Suprapubic skin (tissue), 4 donors: Measurements from ENCODE around the gene CES4A.

Experiments used
- EP300 ChIP-seq: sonication (generic); formaldehyde crosslinking; IDR thresholded peaks from one replicate; pipeline ENCODE4 v1.6.1; 2017; ENCODE audit warnings: antibody characterized with exemption
- POLR2A ChIP-seq, 2 donors: fragments of 450-650 bp; IDR thresholded peaks; one replicate each; pipeline ENCODE4 v1.6.1; 2017; ENCODE audit warnings: antibody characterized with exemption in 2 of 2, mild to moderate bottlenecking in 2 of 2, moderate library complexity in 2 of 2
- POLR2AphosphoS5 ChIP-seq, 3 donors: sonication (generic); formaldehyde crosslinking; IDR thresholded peaks; one replicate each; pipeline ENCODE4 v1.6.1; 2017; ENCODE audit warnings: antibody characterized with exemption in 3 of 3
- TF ChIP-seq, protein P1 (sequence below), 2 donors: fragments of 200-600 bp in 1 of 2; fragments of 450-650 bp in 1 of 2; sonication (generic) in 1 of 2; IDR thresholded peaks; one replicate each; pipeline ENCODE4 v1.5.1; 2016 to 2019; ENCODE audit warnings: antibody characterized with exemption in 2 of 2, mild to moderate bottlenecking in 1 of 2, moderate library complexity in 1 of 2

DNA sequence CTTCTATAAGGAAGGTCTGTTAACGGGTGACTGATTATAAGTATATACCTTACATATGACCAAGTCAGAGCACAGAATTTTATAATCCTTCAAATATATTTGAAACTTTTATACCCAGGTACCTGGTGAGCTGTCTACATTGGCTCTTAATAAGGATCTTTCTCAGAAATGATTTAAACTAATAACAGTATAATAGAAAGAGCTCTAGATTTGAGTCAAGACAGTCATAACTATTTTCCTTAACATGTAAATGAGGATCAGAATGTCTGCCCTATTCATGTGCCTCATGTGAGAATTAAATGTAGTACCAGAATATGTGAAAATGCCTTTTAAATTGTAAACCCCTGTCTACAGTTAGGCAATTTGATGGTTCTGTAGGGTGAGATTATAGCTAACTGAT lies 55.0 kb downstream of the CES4A start:
- TF ChIP-seq POLR2AphosphoS5 (IDR thresholded peaks at IDR 0.05) (no peak), POLR2A (IDR thresholded peaks at IDR 0.05) (no peak), EP300 (no peak)
- TF ChIP-seq, protein P1, sequence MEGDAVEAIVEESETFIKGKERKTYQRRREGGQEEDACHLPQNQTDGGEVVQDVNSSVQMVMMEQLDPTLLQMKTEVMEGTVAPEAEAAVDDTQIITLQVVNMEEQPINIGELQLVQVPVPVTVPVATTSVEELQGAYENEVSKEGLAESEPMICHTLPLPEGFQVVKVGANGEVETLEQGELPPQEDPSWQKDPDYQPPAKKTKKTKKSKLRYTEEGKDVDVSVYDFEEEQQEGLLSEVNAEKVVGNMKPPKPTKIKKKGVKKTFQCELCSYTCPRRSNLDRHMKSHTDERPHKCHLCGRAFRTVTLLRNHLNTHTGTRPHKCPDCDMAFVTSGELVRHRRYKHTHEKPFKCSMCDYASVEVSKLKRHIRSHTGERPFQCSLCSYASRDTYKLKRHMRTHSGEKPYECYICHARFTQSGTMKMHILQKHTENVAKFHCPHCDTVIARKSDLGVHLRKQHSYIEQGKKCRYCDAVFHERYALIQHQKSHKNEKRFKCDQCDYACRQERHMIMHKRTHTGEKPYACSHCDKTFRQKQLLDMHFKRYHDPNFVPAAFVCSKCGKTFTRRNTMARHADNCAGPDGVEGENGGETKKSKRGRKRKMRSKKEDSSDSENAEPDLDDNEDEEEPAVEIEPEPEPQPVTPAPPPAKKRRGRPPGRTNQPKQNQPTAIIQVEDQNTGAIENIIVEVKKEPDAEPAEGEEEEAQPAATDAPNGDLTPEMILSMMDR (IDR thresholded peaks at IDR 0.05): no peak
